Heart left ventricle (tissue), 13 donors: ENCODE results near the gene RDM1.

ENCODE experiments used
- POLR2A ChIP-seq, 2 donors: fragments of 450-650 bp; IDR thresholded peaks; one replicate each; pipeline ENCODE4 v1.6.1; 2017; ENCODE audit warnings: antibody characterized with exemption in 2 of 2, mild to moderate bottlenecking in 2 of 2, moderate library complexity in 2 of 2
- TF ChIP-seq, protein P1 (sequence below), 12 donors: fragments of 200-600 bp; sonication (generic) in 4 of 12; IDR thresholded peaks; one replicate each; pipeline versions ENCODE4 v1.5.0 to v1.8.0; 2018 to 2022; ENCODE audit warnings: antibody characterized with exemption in 12 of 12, mild to moderate bottlenecking in 5 of 12
- donor health status: ischemic (EF 13 %, LVEDD 7.1; RV severe dilation, severe dysfunction).
- donor health status: DM: no; HTN: yes; CAD: no.
- donor health status: DM: no; HTN: no; CAD: no.
- donor health status: ischemic (EF 25% LVEDD 6.9; RV normal size, moderate dysfunction).
- donor health status: ischemic (EF 25% LVEDD 5.7; RV mildly dilated, moderate dysfunction).
- donor health status: ischemic (EF 35%, LVEDD 5.7; RV mildly dilated, moderate dysfunction).
- donor health status: nonischemic (EF 11% LVEDD 7.7; RV severe dilation, severe dysfunction).
- donor health status: DM: yes; HTN: yes; CAD: no.
- donor health status: PGD.
- donor health status: ischemic (EF 29% LVEDD 5.4; RV normal size, mild dysfunction).
- donor health status: nonischemic (EF 23%, LVEDD 6.1; RV moderate dilation, normal function).

DNA sequence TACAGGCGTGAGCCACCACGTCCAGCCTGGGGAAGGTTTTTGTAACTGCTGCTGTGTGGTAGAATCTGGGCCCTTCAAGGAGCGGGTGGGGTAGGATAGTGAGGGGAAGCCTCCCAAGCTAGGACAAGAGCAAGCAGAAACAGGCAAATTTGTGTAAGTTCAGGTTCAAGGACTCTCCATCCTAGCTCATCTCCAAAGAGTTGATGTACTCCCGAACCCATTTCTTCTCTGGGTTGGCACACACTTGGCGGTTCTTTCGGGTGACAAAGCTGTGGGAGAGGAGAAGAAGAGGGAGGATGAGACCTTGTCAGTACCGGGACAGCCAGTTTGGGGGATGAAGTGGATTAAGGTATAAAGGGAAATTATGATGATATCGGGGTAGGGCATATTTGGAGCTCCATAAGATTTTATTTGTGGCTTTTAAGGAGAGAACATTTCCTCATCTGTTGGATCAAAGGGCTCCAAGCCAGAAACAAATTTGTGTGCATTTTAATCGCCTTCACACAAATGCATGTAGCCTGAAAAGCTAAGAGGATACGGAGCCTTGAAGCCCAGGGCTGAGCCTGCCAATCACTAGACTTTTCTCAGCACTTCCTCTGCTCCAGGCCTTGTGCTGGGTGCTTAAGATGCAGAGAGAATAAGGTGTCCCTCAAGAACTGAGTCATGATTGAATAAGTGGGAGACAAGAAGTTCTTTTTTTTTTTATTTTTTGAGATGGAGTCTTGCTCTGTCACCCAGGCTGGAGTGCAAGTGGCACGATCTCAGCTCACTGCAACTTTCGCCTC lies 58.2 kb downstream of the RDM1 start:
- no peak for TF ChIP-seq POLR2A (IDR thresholded peaks at IDR 0.05)
- TF ChIP-seq, protein P1, sequence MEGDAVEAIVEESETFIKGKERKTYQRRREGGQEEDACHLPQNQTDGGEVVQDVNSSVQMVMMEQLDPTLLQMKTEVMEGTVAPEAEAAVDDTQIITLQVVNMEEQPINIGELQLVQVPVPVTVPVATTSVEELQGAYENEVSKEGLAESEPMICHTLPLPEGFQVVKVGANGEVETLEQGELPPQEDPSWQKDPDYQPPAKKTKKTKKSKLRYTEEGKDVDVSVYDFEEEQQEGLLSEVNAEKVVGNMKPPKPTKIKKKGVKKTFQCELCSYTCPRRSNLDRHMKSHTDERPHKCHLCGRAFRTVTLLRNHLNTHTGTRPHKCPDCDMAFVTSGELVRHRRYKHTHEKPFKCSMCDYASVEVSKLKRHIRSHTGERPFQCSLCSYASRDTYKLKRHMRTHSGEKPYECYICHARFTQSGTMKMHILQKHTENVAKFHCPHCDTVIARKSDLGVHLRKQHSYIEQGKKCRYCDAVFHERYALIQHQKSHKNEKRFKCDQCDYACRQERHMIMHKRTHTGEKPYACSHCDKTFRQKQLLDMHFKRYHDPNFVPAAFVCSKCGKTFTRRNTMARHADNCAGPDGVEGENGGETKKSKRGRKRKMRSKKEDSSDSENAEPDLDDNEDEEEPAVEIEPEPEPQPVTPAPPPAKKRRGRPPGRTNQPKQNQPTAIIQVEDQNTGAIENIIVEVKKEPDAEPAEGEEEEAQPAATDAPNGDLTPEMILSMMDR (IDR thresholded peaks at IDR 0.05) = no peak
